HG02973 (cell line): Measurements from ENCODE around the gene HCCS.

ENCODE experiments used
- ATAC-seq: cut with Tn5 transposase; IDR thresholded peaks from one replicate; pipeline ENCODE4 v1.9.1; 2021; ENCODE audit warnings: moderate library complexity; ENCODE audit not compliant: unreplicated experiment

Gene HCCS

DNA sequence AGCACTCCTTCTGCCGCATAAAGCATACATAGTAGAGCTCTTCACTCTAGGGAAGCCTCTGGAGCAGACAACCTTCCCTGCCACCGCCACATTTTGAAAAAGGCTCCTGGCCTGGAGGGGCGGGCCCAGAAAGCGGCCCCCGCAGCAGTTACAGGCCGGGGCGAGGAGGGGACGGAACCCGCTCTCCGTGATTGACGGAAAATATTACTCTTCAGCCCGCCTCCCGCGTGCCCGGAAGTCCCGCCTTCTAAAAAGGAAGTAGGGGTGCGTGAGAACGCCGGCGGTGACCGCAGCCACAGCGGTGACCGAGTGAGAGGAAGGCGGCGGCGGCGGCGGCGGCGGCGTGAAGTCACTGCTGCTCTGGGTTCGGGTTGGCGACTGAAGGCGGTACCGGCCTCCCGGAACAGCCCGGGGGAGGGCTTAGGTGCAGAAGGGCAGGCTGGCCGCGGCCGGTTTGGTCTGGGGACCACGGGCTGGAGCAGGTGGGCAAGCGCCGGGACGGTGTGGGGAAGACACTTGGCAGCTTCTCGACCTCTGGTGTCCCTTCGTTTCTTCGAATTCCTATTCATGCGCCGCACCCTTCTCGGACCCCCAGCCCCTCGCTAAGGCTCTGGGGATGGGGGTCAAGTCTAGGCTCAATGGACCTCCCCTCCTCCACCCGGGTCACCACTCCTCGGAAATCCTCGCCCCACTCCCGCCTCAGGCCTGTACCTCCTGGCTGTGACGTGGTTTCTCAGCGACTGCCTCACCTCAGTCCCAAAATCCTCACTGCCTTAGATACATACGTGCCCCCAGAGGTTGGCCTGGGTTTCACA, at the start of gene HCCS:
Gene HCCS (plus strand): TSS at position 296 of the 815 bp plus-strand sequence. CDS start 729 bp downstream, outside the sequence.
- peak; percentile 93 for ATAC-seq

DNA sequence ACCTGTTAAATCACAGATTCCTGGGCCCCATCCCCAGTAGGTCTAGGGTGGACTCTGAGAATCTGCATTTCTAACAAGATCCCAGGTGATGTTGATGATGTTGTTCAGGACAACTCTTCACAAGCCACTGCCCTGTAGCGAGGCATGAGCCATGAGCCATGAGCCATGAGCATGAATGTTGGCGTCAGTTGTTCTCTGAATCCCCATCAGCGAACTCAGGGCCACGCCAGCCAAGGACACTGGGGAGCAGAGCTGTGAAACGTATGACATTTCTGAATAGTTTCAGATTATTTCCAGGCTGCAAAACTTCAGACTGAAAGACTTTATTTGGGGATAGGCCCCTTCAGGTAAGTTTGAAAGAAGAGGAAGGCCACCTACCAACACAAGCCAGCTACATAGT, 46.9 kb upstream of the HCCS start:
- ATAC-seq, result no peak

- no peak for ATAC-seq
These were observed 46.1 kb upstream of the HCCS start for GRCh38 chrX:11064851-11065600.

DNA sequence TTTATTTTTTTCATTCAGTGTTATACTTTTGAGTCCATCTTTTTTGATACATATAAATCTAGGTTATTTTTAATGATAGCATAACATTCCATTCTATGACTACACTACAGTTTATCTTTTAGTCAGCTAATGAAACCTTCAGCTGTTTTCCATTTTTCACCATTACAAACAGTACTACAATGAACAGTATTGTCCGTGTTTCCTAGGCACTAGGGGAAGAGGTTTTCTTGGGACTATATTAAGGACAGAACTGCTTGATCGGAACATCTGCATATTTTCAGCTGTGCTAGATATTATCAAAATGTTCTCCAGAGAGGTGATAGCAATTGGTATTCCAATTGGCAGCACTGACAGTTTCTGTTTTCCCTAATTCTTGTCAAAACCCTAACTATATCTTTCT, 44.3 kb upstream of the HCCS start:
- ATAC-seq, result no peak

DNA sequence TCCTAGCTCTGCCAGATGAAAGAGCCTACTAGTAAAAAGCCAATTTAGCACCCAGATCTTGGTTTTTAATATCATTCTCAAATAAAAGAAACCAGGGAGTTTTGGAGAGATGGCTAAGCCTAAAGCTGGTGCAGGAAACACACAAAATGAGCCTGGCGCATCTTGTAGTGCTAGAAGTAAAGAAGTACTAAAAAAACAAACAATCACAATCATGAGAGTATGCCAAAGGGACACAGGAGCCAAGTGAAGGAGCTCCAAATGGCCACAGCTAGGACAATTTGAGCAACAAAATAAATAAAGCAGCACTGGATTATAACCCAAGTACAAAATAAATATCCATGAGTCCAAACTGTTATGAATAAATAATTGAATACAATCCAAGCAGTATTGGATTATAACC, 37.8 kb upstream of the HCCS start:
- no peak for ATAC-seq

DNA sequence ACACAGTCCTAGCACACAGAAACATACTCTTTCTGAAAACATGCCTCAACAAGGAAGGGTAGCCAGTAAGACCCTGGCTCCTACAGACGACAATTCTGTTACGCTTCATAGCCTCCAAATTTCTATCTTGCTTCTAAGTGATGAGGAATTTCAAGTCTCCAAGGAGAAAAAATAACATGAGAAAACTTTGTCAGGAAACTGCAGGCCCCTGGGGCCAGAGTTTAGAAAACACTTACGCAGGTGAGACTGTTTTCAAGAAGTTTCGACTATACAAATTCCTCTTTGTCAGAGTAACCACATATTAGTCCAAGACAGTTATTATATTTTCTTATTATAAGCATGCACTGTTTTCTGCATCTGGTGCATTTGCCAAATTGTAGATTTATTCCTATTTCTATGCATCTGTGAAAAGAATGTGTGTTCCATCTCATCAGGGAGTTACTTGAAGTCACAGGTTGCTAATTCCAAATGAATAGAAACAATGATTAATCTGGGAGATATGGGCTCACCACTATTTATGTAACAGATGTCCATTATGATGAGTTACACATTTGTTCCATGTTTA, 30.3 kb upstream of the HCCS start:
- no peak for ATAC-seq

DNA sequence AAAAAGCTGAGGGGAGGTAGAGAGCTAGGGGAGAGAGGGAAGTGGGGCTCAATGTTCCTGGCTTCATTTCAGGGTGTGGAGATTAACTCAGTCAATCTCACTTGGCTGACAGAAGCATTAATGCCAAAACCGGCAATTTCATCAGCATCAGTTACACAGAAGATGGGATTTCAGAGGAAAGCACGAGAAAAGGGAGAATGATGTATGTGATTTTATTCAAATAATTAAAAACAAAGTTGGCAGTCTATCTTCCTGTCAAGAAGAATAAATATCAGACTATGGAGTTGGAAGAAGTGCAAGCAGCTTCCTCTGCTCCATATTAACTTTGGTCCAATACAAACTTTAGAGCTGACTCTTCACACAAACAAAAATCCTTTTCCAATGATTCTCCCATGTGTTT, 29.6 kb upstream of the HCCS start:
- ATAC-seq, result no peak

GRCh38 chrX:11085305-11085704, 25.8 kb upstream of the HCCS start:
- ATAC-seq, result no peak

DNA sequence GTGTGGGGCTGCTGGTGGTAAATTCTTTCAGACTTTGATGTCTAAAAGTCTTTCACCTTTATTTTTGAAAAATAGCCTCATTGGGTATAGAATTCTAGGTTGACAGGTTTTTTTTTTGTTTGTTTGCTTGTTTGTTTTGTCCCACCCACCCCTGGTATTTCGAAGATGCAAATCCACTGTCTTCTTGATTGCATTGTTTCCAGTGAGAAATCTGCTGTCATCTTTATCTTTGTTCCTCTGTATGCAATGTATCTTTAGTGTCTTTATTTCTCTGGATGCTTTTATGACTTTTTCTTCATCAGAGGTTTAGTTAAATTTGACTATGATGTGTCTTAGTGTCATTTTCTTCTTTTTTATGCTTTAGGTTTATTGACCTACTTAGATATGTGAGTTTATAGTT, 21.3 kb upstream of the HCCS start:
- ATAC-seq, result no peak

DNA sequence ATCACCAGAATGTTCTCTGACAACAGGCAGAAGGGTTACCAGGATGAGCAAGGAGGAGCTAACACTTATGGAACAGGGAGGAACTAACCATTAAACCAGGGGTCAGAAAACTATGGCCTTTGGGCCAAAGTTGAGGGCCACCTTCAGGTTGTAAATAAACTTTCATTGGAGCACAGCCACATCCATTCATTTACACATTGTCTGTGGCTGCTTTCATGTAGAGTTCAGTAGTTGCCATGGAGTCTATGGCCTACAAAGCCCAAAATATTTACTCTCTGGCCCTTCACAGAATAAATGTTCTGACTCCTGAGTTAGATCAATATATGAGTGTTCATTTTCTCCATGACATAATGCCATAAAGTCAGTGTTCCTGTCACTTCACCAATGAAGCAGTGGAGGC, 13.2 kb upstream of the HCCS start:
- ATAC-seq, result no peak

GRCh38 chrX:11099465-11099864, 11.7 kb upstream of the HCCS start:
- no peak for ATAC-seq

DNA sequence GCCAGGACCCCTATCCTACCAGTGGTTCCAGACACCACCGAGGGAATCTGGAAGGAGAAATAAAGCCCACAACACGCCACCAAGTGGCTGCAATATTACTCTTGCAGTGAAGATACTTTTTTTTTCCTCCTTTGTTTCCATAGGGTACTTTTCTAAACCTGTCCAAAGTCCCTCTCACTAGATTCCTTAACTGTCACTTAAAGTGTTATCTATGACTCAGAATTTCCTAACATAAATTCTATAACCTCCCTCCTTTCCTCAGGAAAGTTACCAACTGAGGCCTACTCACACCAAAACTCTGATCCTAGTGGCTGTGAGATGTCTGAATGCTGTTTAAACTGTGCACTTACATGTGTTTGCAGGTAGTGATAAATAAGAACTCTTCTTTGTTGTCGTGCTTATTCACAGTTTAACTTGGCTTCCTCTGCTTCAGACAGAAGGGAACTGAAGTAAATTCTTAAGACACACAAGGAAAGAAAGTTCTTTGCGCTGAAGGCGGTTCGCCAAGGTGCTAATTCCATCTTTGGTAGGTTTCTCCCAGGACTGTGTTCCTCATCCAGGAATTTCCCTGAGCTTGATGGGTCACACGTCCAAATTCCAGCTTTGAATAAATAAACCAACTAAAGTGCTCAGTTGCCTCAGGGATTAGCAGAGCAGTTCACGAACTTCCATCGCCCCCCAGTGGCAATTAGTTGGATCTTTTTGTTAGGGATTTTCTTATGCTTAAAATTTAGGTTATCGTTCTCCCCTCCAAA, 10.7 kb upstream of the HCCS start:
- ATAC-seq, result no peak

DNA sequence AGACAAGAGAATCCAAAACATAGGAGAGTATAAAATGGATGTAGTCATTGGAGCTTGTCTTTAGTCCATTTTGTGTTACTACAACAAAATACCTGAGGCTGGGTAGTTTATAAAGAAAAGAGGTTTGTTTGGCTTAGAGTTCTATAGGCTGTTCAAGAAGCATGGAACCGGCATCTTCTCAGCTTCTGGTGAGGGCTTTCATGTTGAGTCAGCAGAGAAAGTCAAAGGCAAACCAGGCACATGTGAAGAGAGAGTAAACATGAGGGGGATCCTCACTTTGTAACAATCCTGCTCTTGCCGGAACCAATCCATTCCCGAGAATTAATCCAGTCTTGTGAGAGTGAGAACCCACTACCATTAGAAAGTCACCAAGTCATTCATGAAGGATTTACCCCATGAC, 8.1 kb upstream of the HCCS start:
- no peak for ATAC-seq

DNA sequence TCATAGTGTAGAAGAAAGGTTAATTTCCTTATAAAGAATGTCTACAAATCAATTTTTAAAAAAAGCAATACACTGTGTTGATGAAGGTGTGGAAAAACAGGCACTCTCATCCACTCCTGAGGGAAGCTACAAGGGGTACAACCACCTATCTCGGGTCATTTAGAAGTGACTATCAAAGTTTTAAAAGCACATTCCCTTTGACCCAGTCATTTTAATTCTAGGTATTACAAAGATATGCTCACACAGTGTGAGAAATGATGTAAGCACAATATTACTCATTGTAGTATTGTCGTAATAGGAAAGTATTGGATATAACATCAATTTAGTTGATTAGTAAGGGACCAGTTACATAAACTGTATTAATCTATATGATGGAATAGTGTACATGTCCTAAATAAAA, 7.4 kb upstream of the HCCS start:
- ATAC-seq, result no peak

GRCh38 chrX:11105080-11105479, 6.1 kb upstream of the HCCS start:
- no peak for ATAC-seq

- ATAC-seq, result no peak
These were observed 2.7 kb upstream of the HCCS start for GRCh38 chrX:11108253-11108941.

DNA sequence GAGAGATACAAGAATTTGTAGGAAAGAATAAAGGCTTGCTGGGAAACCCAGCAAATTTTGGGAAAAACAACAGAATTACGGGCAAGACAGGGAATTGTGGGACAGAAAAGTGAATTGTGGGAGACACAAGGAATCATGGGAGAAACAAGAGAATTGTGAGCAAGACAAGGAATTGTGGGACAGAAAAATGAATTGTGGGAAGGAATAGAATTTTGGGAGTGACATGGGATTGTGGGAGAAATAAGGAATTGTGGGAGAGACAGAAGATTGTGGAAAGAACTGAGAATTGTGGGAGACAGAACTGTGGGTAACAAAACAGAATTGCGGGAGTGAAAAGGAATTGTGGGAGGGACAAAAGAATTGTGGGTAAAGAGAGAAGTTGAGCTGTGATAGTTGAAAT, 1.2 kb upstream of the HCCS start:
- no peak for ATAC-seq

DNA sequence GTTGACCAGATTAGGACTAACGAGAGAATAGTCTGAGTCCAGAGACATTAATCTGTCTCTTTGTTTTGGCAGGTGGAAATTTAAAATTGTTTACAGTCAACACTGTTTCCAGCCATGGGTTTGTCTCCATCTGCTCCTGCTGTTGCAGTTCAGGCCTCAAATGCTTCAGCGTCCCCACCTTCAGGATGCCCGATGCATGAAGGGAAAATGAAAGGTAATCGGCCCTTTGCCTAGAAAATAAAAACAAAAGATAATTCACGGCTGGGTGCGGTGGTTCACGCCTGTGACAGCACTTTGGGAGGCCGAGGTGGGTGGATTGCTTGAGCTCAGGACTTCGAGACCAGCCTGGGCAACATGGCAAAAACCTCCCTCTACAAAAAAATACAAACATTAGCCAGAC, 815 bp downstream of the HCCS start:
- no peak for ATAC-seq

GRCh38 chrX:11113731-11114130, 2.6 kb downstream of the HCCS start:
- ATAC-seq, result no peak

GRCh38 chrX:11117745-11118144, 6.6 kb downstream of the HCCS start:
- ATAC-seq, result no peak
